GM12878 (cell line): ENCODE data around the gene HIVEP3.

Source experiments
- CREM ChIP-seq: IDR thresholded peaks from 2 replicates; pipeline ENCODE4 v1.6.1; 2014; ENCODE audit warnings: antibody characterized with exemption, low read depth
- CTCF ChIP-seq, 3 experiments: IDR thresholded peaks in 2 of 3; conservative IDR thresholded peaks in 1 of 3; 2 replicates each; pipeline ENCODE4 v1.5.1; 2011; ENCODE audit warnings: low read depth in 3 of 3, low read length in 3 of 3, mild to moderate bottlenecking in 3 of 3, control low read depth in 2 of 3, moderate library complexity in 2 of 3, inconsistent platforms in 1 of 3, mixed read lengths in 1 of 3; ENCODE audit not compliant: control insufficient read depth in 2 of 3, insufficient read depth in 1 of 3; ENCODE audit errors: extremely low read depth in 1 of 3
- PBX3 ChIP-seq: IDR thresholded peaks from 2 replicates; pipeline ENCODE4 v1.6.1; 2011; ENCODE audit warnings: mild to moderate bottlenecking, low read depth, low read length, moderate library complexity; ENCODE audit not compliant: insufficient replicate concordance
- POU2F2 ChIP-seq: IDR thresholded peaks from 3 replicates; pipeline ENCODE4 v1.6.1; 2011; ENCODE audit warnings: low read depth, mild to moderate bottlenecking, low read length, borderline replicate concordance
- RAD21 ChIP-seq: IDR thresholded peaks from 2 replicates; pipeline ENCODE4 v1.6.1; 2011; ENCODE audit warnings: mild to moderate bottlenecking, low read depth, low read length, moderate library complexity; ENCODE audit not compliant: insufficient read depth
- SIN3A ChIP-seq: IDR thresholded peaks from 2 replicates; pipeline ENCODE4 v1.6.1; 2012; ENCODE audit warnings: low read depth, low read length, improper control_type of control experiment
- SP1 ChIP-seq: IDR thresholded peaks from one replicate; pipeline ENCODE4 v1.6.1; 2011; ENCODE audit warnings: low read depth, low read length
- YY1 ChIP-seq: IDR thresholded peaks from 2 replicates; pipeline ENCODE4 v1.6.1; 2011; ENCODE audit warnings: low read depth, mild to moderate bottlenecking, low read length

- TF ChIP-seq CREM = no peak
- TF ChIP-seq PBX3 = no peak
- no peak for TF ChIP-seq RAD21
- TF ChIP-seq CTCF (IDR thresholded peaks at IDR 0.05 in 2 of 3, conservative IDR thresholded peaks at IDR 0.05 in 1 of 3; ENCODE audit: control insufficient read depth in 2 of 3, extremely low read depth in 1 of 3, insufficient read depth in 1 of 3, low read depth in 3 of 3, low read length in 3 of 3) = no peak
- TF ChIP-seq SIN3A = no peak
- TF ChIP-seq SP1 = no peak
- TF ChIP-seq YY1 = no peak
- TF ChIP-seq POU2F2 = no peak
These were observed 149.7 kb downstream of the HIVEP3 start for GRCh38 chr1:41769068-41769467.
